GM19193 (cell line): ENCODE measurements around the gene RREB1.

Experiments
- POLR2A ChIP-seq: IDR thresholded peaks from 4 replicates; pipeline ENCODE4 v1.6.1; 2011; ENCODE audit not compliant: insufficient read depth, insufficient read length; ENCODE audit errors: extremely low read depth

Gene RREB1

DNA sequence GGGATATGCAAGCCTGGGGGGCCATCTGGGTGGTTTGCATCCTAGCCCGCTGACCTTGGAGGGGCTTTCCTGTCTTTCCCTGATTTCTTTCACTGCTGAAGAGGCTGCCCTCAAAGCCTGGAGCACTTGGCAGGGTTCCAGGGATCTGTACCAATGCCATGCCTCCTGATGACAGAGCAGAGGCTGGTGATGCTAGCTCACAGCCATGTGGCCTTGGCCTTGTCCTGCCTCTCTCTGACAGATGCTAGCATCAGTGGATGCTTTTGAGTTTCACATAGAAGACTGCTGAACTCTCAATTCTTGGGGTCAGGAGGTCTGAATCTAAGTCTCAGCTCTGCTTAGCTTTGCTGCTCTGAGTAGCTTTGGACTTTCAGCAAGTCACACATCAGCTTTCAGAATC is 21.9 kb upstream of the RREB1 start:
- TF ChIP-seq POLR2A, result no peak

DNA sequence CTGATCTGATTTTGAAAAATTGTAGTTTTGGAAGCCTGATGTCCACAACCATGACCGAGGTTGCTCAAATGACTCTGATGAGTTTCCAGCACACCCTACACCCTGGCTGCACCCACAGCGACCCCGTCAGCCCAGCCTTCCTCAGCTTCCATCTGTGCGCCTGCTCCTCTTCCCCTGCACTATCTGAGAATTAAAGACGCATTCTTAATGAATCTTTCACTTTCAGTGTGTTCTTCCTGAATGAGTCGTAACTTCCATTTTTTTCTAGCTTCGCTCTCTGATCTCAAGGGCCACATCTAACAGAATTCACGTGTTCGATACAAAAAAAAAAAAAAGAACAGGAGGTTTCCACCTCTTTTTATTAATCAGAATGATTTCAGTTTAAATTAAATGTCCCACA is 21.3 kb upstream of the RREB1 start:
- no peak for TF ChIP-seq POLR2A

DNA sequence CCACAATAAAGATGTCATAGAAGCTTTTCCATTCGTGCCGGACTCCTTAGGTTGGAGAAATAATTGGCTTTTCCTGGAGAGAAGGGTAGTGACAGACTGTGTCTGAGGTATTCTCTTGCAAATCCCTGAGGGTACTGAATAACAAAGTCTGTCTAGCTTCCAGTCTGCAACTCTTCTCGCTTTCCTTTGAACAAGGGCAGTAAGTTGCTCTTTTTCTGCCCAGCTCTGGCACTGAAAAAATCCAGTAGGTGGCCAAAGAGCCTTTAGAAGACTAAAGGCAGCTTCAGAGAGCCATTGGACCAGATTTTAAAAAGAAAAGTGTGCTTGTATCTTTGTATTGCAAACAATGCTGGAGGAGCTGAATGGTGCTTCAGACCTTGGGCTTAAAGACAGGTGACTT is 20.7 kb upstream of the RREB1 start:
- no peak for TF ChIP-seq POLR2A

DNA sequence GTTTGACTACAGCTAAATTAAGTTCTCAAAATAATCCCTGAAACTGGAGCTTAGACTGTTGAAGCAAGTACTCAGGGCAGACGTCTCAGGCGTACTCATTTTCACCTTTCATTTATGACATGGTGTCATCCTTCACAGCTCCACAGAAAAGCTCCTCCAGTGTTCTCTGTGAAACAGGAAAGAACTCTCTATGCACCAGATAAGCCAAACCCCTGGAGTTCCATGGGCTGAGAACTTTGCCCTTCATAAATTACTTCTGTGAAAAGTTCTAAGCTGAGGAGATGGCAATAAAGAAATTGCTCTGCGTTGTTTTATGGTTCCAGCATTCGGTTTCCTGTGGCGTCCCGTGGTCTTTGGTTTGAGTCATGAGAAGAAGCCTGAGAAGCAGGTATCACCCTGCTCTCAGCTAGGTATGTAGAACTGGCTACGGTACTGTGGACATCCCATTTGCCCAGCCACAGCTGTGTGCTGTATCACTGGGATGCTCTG is 20.2 kb upstream of the RREB1 start:
- no peak for TF ChIP-seq POLR2A

DNA sequence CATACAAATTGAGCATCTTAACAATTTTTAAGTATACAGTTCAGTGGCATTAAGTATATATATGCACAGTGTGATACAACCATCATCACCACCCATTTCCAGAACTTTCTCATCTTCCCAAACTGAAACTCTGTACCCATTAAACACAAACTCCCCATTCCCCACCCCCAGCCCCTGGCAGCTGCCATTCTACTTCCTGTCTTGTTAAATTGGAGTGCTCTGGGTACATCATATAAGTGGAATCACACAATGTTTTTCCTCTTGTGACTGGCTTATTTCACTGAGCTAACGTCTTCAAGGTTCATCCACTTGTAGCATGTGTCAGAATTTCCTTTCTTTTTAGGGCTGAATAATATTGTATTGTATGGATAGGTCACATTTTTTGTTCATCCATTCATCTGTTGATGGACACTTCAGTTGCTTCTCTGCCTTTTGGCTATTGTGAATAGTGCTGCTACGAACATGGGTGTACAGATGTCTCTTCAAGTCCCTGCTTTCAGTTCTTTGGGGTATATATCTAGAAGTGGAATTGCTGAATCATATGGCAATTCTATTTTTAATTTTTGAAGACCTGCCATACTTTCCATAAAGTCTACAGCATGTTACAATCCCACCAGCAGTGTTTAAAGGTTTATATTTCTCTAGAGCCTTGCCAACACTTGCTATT is 19.6 kb upstream of the RREB1 start:
- no peak for TF ChIP-seq POLR2A

DNA sequence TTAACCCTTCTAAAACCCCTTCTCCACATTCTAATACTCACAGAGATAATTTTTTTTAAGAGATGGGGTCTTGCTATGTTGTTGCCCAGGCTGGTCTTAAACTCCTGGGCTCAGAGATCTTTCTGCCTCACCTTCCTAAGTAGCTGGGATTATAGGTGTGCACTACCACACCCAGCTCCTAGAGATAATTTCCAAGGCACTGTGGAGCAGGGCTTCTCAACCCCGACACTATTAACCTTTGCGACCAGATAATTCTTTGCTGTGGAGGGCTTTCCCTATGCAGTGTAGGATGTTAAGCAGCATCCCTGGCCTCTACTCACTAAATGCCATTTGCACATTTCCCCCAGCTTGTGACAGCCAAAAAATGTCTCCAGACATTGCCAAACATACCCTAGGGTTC is 8.8 kb upstream of the RREB1 start:
- no peak for TF ChIP-seq POLR2A

DNA sequence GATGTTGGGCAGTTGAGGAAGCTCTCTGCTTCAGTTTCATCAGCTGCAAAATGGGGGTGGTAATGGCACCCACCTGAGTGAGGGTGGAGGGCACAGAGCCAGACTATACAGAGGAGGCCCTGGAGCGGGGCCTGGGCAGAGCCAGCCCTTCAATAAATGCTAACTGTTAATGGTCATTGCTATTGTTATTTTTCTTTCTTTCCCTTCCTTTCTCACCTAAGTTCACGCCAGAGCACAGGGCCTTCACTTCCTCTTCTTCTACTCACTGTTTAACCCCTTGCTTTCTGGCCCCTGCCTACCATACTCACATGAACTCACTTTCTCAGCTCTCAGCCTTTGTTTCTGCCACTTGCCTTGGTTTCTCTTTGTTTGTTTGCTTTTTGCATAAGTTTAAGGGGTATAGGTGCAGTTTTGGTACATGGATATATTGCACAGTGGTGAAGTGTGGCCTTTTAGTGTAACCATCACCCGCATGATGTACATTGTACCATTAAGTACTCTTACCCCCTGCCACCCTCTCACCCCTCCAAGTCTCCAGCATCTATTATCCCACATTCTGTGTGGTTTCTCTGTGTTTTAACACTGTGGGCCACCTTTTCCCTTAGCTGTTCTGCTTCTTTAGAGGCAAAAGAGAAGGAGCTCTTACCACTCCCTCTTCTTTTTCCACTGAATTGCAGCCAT is 7.5 kb upstream of the RREB1 start:
- TF ChIP-seq POLR2A, result no peak

DNA sequence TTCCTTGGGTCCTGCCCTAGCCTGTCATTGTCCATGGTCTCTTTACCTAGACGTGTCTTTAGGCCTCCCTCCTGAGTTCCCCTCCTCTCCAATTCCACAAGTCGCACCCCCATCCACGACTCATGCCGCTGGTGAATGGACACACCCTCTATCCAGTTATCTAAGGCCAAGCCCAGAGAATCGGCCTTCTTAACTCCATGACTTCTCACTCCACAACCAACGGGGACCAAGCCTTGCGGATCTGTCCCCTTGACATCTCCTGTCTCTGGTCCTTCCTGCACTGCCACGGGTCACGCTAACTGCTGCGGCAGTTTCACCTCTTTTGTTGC is 7.0 kb upstream of the RREB1 start:
- TF ChIP-seq POLR2A, result no peak

DNA sequence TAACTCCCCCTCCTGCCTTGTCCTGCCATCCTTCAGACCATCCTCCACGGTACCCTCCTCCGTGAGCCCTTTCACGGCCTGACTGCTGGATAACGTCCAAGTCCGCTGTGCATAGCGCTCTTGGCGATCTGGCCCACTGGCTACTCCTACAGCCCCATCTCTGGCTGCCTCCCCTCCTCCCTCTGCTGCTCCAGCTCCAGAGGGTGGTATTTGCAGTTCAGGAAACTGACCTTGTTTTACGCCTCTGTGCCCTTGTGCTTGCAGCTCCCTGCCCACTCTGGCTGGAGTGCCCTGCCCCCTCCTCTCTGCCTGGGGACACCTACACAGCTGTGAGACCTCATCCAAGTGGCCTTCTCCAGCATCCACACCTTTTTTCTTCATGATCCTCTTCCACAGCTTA is 6.5 kb upstream of the RREB1 start:
- TF ChIP-seq POLR2A, result no peak

DNA sequence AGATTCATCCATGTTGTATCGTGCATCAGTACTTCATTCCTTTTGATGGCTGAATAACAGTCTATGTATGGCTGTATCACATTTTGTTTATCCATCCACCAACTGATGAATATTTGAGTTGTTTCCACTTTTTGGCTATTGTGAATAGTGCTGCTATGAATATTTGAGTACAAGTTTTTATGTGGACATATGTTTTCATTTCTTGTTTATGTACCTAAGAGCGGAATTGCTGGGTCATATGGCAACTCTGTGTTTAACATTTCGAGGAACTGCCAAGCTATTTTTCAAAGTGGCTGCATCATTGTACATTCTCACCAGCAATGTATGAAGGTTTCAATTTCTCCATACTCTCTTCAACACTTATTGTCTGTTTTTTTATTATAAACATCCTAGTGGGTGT is 3.0 kb upstream of the RREB1 start:
- no peak for TF ChIP-seq POLR2A

DNA sequence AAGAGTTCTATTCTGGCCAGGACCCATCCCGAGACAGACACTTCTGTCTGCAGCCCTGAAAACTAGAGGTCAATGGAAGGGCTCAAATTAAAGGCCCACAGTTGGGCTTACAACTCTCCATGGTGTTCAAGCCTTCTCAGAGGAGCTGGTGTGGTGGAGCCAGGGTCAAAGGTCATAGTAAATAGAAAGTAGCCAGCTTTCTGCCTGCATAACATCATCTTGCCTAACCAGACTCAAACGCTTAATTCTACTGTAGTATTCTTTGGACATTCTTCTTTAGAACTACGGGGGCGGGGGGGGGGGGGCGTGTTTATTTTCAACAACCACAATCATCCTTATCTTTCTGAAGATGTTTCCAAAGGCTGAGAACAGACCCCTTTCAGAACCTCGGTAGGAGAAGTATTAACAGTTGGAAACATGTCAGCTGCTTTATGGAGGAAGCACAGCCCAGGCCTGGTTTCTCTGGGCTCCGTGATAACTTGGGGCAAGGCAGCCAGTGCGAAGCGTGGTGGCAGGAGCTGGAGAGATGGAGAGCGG is 1.5 kb upstream of the RREB1 start:
- no peak for TF ChIP-seq POLR2A

DNA sequence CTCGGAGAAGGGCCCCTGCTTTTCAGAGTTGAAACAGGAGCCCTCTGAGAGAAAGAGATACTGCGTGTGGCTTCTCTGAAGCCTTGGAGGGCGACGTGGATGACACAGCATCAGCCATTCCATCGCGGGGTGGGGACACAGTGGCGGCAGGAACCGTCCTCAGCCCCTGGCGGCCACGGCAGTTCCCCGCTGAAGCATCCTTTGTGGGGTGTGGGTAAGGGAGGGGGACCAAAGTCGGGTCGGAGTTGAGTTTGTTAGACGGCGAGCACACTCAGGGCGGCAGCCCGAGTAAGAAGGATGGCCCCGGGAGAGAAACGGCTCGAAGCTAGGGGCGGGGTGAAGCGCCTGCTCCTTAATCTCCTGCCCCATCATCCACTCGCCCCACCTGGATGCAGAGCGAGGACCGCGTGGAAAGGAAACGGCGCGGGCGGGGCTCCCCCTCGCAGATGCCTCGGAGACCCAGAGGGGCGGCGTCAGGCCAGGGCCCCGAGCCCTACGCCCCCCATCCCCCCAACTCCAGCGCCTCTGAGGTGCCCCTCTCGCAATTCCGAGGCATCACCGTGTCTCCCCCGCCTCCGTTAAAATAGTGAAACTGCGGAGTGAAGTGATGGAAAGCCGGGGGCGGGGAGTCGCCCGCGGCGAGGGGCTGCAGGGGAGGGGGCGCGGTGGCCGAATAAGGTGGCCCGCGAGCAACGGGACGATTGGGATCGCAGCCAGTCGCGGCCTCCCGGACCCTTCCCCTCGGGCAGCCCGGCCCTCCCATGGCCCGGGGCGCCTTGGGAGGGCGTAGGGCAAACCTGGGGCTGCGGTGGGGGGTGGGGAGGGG is 796 bp upstream of the RREB1 start:
- no peak for TF ChIP-seq POLR2A

DNA sequence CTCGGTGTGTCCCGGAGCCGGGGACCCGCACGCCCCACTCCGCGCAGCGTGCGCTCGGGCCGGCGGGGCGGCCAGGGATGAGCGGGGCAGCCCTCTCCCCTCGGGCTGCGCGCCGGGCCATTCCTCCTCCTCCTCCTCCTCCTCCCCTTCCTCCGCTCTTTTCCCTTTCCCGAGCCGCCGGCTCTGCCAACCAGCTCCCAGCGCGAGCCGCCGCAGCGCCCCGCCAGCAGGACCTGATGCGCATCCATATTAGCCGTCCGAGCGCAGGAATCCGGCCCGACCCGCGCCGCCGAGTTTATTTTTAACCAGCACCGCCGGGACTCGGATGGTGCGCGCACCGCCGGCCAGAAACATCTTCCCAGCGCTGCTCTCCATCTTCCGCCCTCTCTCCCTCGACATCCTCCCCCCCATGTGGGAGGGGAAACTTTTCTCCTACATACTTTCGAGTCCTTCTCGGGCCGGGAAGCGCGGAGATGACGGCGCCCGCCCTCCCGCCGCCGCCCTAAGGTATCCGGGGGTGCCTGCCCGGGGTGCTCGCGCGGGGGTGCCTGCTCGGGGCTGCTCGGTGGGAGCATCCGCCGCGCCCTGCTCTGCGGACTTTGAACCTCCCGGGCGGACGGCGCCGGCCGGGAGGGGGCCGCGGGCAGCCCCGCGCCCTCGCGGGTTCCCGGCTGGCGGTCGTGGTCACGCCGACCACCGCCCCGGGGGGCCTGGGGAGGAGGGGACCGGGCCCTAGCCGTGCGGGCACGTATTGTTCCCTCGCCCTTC is 619 bp downstream of the RREB1 start:
- peak; percentile 31 for TF ChIP-seq POLR2A

DNA sequence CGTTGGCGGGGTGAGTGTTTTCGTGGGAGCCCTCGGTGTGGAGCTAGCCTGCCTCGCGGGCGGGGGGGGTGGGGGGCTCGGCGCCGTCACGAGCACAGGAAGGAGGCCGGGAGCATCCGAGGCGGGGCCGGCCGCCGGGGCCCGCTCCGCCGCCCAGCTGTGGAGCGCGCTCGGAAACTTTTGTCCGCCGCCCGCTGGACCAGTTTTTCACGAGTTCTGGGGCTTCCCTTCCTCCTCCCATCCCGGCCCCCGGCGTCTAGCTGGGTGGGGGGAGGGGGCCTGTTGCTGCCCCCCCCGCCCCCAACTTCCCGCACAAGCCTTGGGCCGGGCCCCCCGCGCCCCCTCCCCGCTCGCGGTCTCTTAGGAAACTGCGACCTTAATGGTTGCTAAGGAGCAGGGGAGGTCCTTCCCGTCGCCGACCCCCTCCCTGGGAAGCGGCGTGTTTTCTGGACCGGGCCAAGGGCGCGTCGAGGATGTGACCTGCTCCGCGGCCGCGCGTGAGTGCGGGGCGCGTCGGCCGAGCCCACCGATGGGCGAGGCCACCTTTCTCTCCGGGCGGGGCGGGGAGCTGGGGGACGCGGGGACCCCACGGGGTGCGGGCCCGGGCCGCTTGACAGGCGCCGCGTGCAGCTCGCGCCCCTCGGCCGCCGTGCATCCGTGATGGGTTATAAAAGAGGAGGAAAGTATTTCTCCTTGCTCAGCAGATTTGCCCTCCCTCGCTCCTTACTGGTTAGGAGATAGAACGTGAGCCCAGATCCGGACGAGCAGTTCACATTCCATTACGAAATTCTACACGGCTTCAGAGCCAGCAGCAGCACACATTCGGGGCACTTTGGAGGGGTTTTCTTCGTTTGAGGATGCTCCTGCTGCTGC is 1.4 kb downstream of the RREB1 start:
- TF ChIP-seq POLR2A, result no peak
